Vagina (tissue), 2 donors: ENCODE measurements around the gene PRR18.

ENCODE experiments used
- CTCF ChIP-seq, 3 experiments: fragments of 450-650 bp in 2 of 3; fragments of 200-600 bp in 1 of 3; sonication (generic) in 1 of 3; IDR thresholded peaks; one replicate each; pipeline ENCODE4 v1.5.1; 2017 to 2019; ENCODE audit warnings: antibody characterized with exemption in 3 of 3, mild to moderate bottlenecking in 2 of 3, moderate library complexity in 2 of 3
- POLR2AphosphoS5 ChIP-seq, 2 donors: sonication (generic); formaldehyde crosslinking; IDR thresholded peaks; one replicate each; pipeline ENCODE4 v1.9.0; 2017; ENCODE audit warnings: antibody characterized with exemption in 2 of 2, mild to moderate bottlenecking in 2 of 2, low read depth in 1 of 2; ENCODE audit not compliant: insufficient read depth in 1 of 2

- no peak for TF ChIP-seq CTCF (IDR thresholded peaks at IDR 0.05)
- TF ChIP-seq POLR2AphosphoS5 (IDR thresholded peaks at IDR 0.05; ENCODE audit: insufficient read depth in 1 of 2, low read depth in 1 of 2) = no peak
Observed at GRCh38 chr6:166274739-166275370, 33.3 kb downstream of the PRR18 start.
